ENCODE measurements around the gene LRRC74A.
"Not testable (repeated sequence)": the region's sequence is repeated elsewhere in the genome, so short reads cannot be mapped to it uniquely, and the experiment has no call there.

Gene LRRC74A

DNA sequence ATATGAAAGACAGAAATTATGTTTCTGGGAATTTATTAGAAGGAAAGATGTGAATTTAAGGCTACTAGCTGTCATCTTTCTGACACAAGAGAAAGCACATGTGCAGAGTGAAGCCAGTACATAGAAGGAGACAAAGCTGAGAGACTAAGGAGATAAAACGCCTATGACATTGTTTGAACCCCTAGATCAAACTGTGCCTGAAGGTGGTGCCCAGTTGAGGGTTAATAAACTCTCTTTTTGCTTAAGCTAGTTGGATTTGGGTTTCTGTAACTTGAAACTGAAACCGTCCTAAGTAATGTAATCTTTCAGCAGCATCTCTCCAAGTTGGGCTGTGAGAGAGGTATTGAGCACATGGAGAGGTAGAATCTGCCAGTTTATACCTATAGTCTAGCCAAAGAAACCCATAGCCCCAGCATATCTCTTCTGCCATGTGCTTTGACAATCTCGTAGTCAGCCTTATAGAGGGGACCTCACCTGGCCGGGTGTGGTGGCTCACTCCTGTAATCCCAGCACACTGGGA is 84.2 kb downstream of the LRRC74A start:
- Histone ChIP-seq H3K4me1 (ENCODE audit: insufficient read depth, insufficient read length) (peaks cover 13% of the 10 kb centered on the region), H3K36me3 (ENCODE audit: insufficient read depth, insufficient read length, low read length) (no peaks in the 10 kb centered on the region), H3K27me3 (ENCODE audit: insufficient read depth, insufficient read length) (no peaks in the 10 kb centered on the region), H3K9ac (ENCODE audit: insufficient read length, low read depth) (no peak overlapping the region), H3K4me3 (ENCODE audit: insufficient read length, low read depth) (no peak overlapping the region), H3K9me3 (ENCODE audit: insufficient read depth, low read length) (no peaks in the 10 kb centered on the region)
- TF ChIP-seq SUZ12 (IDR thresholded peaks at IDR 0.05; ENCODE audit: extremely low read depth, insufficient read depth, insufficient read length) (no peak), YY1 (IDR thresholded peaks at IDR 0.05; ENCODE audit: insufficient read depth, insufficient read length) (no peak), ZNF274 (IDR thresholded peaks at IDR 0.05; ENCODE audit: low read depth, low read length) (no peak)
- no peak for DNase-seq (ENCODE audit: low read depth, low spot score)

DNA sequence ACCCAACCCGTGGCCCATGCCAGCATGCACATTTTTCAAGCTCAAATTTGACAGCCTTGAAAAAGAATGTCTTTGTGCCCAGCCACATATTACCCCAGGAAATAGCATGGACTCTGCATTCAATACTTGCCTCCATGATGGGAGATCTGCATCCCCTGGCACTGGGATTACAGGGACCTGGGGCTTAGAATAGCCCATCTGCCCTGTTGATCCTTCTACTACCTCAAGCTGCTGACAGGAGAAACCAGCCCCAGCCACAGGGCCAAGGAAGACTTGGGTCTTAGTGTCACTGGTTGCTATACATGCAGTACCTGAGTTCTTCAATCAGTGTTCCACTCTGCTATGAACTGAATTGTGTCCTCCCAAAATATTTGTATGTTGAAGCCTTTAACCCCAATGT is 85.3 kb downstream of the LRRC74A start:
- H3K9me3 ChIP-seq (ENCODE audit: insufficient read depth, low read length), result no peaks in the 10 kb centered on the region
- H3K27me3 ChIP-seq (ENCODE audit: insufficient read depth, insufficient read length), result no peaks in the 10 kb centered on the region
- TF ChIP-seq YY1 (IDR thresholded peaks at IDR 0.05; ENCODE audit: insufficient read depth, insufficient read length) (no peak), ZNF274 (IDR thresholded peaks at IDR 0.05; ENCODE audit: low read depth, low read length) (no peak), SUZ12 (IDR thresholded peaks at IDR 0.05; ENCODE audit: extremely low read depth, insufficient read depth, insufficient read length) (no peak)
- H3K4me3 ChIP-seq (ENCODE audit: insufficient read length, low read depth), result no peak overlapping the region
- no peak for DNase-seq (ENCODE audit: low read depth, low spot score)
- no peak overlapping the region for H3K9ac ChIP-seq (ENCODE audit: insufficient read length, low read depth)
- H3K4me1 ChIP-seq (ENCODE audit: insufficient read depth, insufficient read length), result peaks cover 13% of the 10 kb centered on the region
- H3K36me3 ChIP-seq (ENCODE audit: insufficient read depth, insufficient read length, low read length), result no peaks in the 10 kb centered on the region

DNA sequence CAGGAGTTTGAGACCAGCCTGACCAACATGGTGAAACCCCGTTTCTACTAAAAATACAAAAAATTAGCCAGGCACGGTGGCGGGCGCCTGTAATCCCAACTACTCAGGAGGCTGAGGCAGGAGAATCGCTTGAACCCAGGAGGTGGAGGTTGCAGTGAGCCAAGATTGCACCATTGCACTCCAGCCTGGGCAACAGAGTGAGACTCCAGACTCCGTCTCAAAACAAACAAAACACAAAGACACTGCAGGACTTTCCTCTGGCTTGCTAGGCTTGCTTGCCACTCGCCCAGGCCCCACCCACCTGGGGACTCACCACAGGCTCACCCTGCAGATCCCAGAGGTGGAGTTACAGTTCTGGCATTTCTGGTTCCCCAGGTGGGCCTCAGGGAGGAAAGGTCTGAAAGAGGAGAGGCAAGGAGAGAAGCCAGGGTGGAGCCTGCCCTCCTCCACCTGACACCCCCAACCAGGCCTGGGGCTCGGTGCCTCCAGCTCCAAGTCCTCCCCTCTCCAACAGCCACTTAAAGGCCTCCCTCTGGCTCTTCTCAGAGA is 88.4 kb downstream of the LRRC74A start:
- not testable (repeated sequence) for H3K27me3 ChIP-seq (ENCODE audit: insufficient read depth, insufficient read length); H3K9me3 ChIP-seq (ENCODE audit: insufficient read depth, low read length); DNase-seq (ENCODE audit: low read depth, low spot score); H3K36me3 ChIP-seq (ENCODE audit: insufficient read depth, insufficient read length, low read length); H3K4me3 ChIP-seq (ENCODE audit: insufficient read length, low read depth)
- peaks cover 29% of the 10 kb centered on the region for H3K4me1 ChIP-seq (ENCODE audit: insufficient read depth, insufficient read length)
- peak overlapping the region; percentile 39 for H3K9ac ChIP-seq (ENCODE audit: insufficient read length, low read depth)

DNA sequence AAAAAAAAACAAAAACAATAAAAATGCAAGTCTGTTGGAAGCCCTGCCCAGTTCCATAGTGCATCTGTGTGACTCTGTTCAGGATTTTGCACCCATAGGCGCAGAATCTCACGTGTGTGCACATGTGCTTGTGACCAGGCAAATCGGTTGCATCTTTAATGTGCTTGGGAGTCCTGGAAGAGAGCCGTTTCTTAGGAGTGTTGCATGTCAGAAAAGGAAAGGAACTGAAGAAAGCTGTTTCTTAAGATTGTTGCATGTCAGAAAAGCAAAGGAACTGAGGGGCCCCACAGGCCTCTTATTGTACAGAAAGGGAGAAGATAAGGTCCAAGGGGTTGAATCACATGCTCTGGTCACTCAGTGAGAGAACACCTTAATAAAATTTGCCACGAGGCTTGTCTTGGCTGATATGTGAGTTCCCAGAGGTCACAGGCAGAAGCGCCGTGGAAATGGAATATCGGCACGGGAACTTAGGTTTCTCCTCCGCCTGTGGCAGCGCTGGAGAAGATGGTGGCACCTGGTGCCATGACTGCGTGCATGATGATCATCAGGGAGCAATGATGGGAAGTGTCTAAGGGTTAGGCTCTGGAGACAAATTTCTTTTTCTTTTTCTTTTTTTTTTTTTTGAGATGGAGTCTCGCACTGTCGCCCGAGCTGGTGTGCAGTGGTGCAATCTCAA is 90.0 kb downstream of the LRRC74A start:
- Histone ChIP-seq H3K4me1 (ENCODE audit: insufficient read depth, insufficient read length) (peaks cover 37% of the 10 kb centered on the region), H3K4me3 (ENCODE audit: insufficient read length, low read depth) (no peak overlapping the region), H3K36me3 (ENCODE audit: insufficient read depth, insufficient read length, low read length) (no peaks in the 10 kb centered on the region), H3K9me3 (ENCODE audit: insufficient read depth, low read length) (no peaks in the 10 kb centered on the region), H3K27me3 (ENCODE audit: insufficient read depth, insufficient read length) (no peaks in the 10 kb centered on the region), H3K9ac (ENCODE audit: insufficient read length, low read depth) (no peak overlapping the region)
- no peak for TF ChIP-seq ZNF274 (IDR thresholded peaks at IDR 0.05; ENCODE audit: low read depth, low read length)
- no peak for TF ChIP-seq YY1 (IDR thresholded peaks at IDR 0.05; ENCODE audit: insufficient read depth, insufficient read length)
- TF ChIP-seq SUZ12 (IDR thresholded peaks at IDR 0.05; ENCODE audit: extremely low read depth, insufficient read depth, insufficient read length), result no peak
- no peak for DNase-seq (ENCODE audit: low read depth, low spot score)

DNA sequence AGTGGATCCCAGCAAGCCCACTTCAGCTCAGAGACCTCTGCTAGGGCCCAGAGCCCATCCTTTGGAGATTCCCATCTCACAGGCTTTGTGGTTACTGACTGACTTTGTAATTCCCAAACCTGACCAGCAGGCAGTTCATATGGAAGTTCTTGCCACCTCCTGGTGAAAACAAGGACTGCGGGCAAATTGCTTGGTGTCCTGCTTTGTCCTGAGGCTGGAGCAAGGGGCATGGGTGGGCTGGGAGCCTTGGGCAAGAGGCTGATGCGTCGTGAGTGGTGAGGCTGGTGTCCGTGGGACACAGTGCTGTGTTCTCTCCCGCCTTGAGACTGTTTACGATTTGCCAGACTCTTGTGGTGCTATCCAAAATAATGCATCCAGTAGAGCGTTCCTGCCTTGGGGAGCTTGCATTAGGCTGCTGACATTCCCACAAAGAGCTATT is 91.0 kb downstream of the LRRC74A start:
- no peak overlapping the region for H3K4me3 ChIP-seq (ENCODE audit: insufficient read length, low read depth)
- no peaks in the 10 kb centered on the region for H3K36me3 ChIP-seq (ENCODE audit: insufficient read depth, insufficient read length, low read length)
- no peaks in the 10 kb centered on the region for H3K9me3 ChIP-seq (ENCODE audit: insufficient read depth, low read length)
- H3K9ac ChIP-seq (ENCODE audit: insufficient read length, low read depth), result no peak overlapping the region
- TF ChIP-seq SUZ12 (IDR thresholded peaks at IDR 0.05; ENCODE audit: extremely low read depth, insufficient read depth, insufficient read length) (no peak), ZNF274 (IDR thresholded peaks at IDR 0.05; ENCODE audit: low read depth, low read length) (no peak), YY1 (IDR thresholded peaks at IDR 0.05; ENCODE audit: insufficient read depth, insufficient read length) (no peak)
- H3K4me1 ChIP-seq (ENCODE audit: insufficient read depth, insufficient read length), result peaks cover 37% of the 10 kb centered on the region
- no peaks in the 10 kb centered on the region for H3K27me3 ChIP-seq (ENCODE audit: insufficient read depth, insufficient read length)
- peak; percentile 85 for DNase-seq (ENCODE audit: low read depth, low spot score)

DNA sequence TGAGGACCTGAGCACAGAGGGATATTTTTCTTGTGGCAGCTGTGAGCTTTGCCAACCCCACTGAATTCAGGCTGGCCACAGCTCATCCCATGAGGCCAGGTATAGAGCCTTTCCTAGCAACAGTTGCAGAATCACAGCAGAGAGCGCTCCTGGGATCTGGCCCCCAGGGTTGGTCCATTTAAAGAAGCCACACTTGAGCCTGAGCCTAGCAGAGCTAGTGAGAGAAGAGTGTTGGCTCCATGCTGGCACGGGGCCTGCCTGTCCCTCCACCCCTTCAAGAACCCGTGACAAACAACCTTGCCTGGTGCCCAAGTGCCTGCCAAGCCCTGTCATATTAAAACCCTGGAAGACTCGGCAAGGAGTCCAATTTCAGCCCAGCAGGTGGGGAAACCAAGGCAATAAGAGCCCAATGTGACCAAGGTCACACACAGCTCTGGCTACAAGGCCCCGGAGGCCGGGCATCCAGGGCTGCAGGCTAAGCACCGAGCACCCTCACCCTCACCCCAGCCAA is 91.6 kb downstream of the LRRC74A start:
- Histone ChIP-seq H3K4me1 (ENCODE audit: insufficient read depth, insufficient read length) (peaks cover 41% of the 10 kb centered on the region), H3K36me3 (ENCODE audit: insufficient read depth, insufficient read length, low read length) (no peaks in the 10 kb centered on the region), H3K9ac (ENCODE audit: insufficient read length, low read depth) (peak overlapping the region; percentile 23), H3K27me3 (ENCODE audit: insufficient read depth, insufficient read length) (no peaks in the 10 kb centered on the region), H3K4me3 (ENCODE audit: insufficient read length, low read depth) (no peak overlapping the region), H3K9me3 (ENCODE audit: insufficient read depth, low read length) (no peaks in the 10 kb centered on the region)
- TF ChIP-seq ZNF274 (IDR thresholded peaks at IDR 0.05; ENCODE audit: low read depth, low read length), result no peak
- TF ChIP-seq YY1 (IDR thresholded peaks at IDR 0.05; ENCODE audit: insufficient read depth, insufficient read length), result no peak
- no peak for TF ChIP-seq SUZ12 (IDR thresholded peaks at IDR 0.05; ENCODE audit: extremely low read depth, insufficient read depth, insufficient read length)
- DNase-seq (ENCODE audit: low read depth, low spot score), result no peak

DNA sequence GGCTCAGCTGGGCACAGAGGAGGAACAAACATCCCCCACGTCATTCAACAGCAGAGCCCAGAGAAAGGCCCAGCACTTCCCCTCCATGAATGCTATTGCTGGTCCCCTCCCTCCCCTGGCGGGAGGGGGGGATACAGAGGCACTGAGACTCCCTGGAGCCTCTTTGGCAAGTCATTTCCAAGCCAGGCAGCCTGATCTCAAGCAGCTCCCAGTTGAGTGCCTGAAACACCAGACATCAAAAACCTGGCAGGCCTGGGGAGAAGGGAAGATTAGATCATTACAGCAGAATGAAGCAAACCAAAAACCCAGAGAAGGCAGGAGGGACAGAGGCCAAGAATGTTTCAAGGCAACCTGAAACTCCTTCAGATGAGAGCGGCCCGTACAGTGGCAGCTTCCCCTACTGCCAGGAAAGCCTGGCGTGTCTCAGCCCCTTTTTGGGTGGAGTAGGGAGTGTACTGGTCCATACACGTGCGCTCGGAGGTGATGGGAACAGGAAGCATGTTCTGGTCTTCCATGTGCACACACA is 92.1 kb downstream of the LRRC74A start:
- no peak for DNase-seq (ENCODE audit: low read depth, low spot score)
- Histone ChIP-seq H3K4me3 (ENCODE audit: insufficient read length, low read depth) (no peak overlapping the region), H3K9me3 (ENCODE audit: insufficient read depth, low read length) (no peaks in the 10 kb centered on the region), H3K27me3 (ENCODE audit: insufficient read depth, insufficient read length) (no peaks in the 10 kb centered on the region), H3K9ac (ENCODE audit: insufficient read length, low read depth) (peak overlapping the region; percentile 69), H3K36me3 (ENCODE audit: insufficient read depth, insufficient read length, low read length) (no peaks in the 10 kb centered on the region), H3K4me1 (ENCODE audit: insufficient read depth, insufficient read length) (peaks cover 40% of the 10 kb centered on the region)
- TF ChIP-seq ZNF274 (IDR thresholded peaks at IDR 0.05; ENCODE audit: low read depth, low read length) (no peak), SUZ12 (IDR thresholded peaks at IDR 0.05; ENCODE audit: extremely low read depth, insufficient read depth, insufficient read length) (no peak), YY1 (IDR thresholded peaks at IDR 0.05; ENCODE audit: insufficient read depth, insufficient read length) (no peak)

Data from NT2/D1 (cell line).